ENCODE data around the gene NBEA.

DNA sequence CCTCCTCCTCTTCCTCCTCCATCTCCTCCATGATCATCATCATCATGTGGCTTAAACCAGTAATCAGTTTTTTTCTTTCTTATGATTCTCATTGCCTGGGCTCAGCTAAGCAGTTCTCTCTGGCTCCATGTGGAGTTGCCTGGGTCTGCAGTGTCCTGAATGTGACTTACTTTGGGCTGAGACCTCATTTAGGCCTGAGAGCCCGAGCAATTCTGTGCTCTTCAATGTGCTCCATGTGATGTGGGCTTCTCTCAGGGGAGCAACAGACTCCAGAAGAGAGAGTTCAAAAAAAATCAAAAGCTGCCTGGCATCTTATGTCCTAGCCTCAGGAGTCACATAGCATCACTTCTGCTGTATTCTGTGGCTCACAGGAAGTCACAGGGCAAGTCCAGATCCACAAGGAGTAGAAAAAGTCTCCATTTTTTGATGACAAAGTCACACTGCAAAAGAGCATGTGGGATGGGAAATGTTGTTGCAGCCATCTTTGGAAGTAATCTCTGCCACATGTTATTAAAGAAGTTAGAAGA is 405.7 kb downstream of the NBEA start:
- no peak for TF ChIP-seq POLR2A (IDR thresholded peaks at IDR 0.05)
- TF ChIP-seq, protein P1, sequence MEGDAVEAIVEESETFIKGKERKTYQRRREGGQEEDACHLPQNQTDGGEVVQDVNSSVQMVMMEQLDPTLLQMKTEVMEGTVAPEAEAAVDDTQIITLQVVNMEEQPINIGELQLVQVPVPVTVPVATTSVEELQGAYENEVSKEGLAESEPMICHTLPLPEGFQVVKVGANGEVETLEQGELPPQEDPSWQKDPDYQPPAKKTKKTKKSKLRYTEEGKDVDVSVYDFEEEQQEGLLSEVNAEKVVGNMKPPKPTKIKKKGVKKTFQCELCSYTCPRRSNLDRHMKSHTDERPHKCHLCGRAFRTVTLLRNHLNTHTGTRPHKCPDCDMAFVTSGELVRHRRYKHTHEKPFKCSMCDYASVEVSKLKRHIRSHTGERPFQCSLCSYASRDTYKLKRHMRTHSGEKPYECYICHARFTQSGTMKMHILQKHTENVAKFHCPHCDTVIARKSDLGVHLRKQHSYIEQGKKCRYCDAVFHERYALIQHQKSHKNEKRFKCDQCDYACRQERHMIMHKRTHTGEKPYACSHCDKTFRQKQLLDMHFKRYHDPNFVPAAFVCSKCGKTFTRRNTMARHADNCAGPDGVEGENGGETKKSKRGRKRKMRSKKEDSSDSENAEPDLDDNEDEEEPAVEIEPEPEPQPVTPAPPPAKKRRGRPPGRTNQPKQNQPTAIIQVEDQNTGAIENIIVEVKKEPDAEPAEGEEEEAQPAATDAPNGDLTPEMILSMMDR (IDR thresholded peaks at IDR 0.05) = no peak

Measured in thyroid gland (tissue), 4 donors.